ENCODE data around the gene KATNBL1. TPM values are rescaled to one million over a fixed set of nuclear protein-coding genes. Genes with fewer than 3 reads are reported as not detected.

KATNBL1 gene
- total RNA-seq, 1 donor from 2014 or later = 54.6 TPM

- Histone ChIP-seq H3K4me2 (ENCODE audit: low read length) (no peak overlapping the region), H2AFZ (ENCODE audit: low read depth, low read length) (no peak overlapping the region), H3K4me1 (ENCODE audit: insufficient read depth, low read length) (no peaks in the 10 kb centered on the region), H3K9ac (ENCODE audit: low read length) (no peak overlapping the region), H3K27me3 (ENCODE audit: insufficient read depth, low read length) (no peaks in the 10 kb centered on the region), H3K4me3 (ENCODE audit: insufficient read depth, low read depth, low read length) (no peak overlapping the region), H3K79me2 (ENCODE audit: insufficient read depth, low read length) (peaks cover 6% of the 10 kb centered on the region), H4K20me1 (ENCODE audit: insufficient read depth, low read length) (no peaks in the 10 kb centered on the region), H3K27ac (ENCODE audit: low read depth, low read length) (no peak overlapping the region), H3K36me3 (ENCODE audit: insufficient read depth, low read length) (peaks cover 42% of the 10 kb centered on the region), H3K9me3 (ENCODE audit: insufficient read depth, low read depth, low read length) (peaks cover 18% of the 10 kb centered on the region)
- Mint-ChIP-seq H3K4me1 (ENCODE audit: low read depth, unreplicated experiment) (peaks cover 5% of the 10 kb centered on the region), H3K4me3 (ENCODE audit: unreplicated experiment) (no peak overlapping the region), H3K36me3 (ENCODE audit: low read depth, unreplicated experiment) (peaks cover 79% of the 10 kb centered on the region), H3K27me3 (ENCODE audit: low read depth, unreplicated experiment) (no peaks in the 10 kb centered on the region), H3K27ac (ENCODE audit: unreplicated experiment) (no peak overlapping the region), H3K9me3 (ENCODE audit: unreplicated experiment) (peaks cover 36% of the 10 kb centered on the region)
- no peak for FAIRE-seq
- DNase-seq (ENCODE audit: low read depth) = no peak
- no peak for TF ChIP-seq CTCF (IDR thresholded peaks at IDR 0.05; ENCODE audit: insufficient read depth, low read depth, low read length)
- no peak for TF ChIP-seq EZH2 (IDR thresholded peaks at IDR 0.05; ENCODE audit: insufficient read depth, low read length)
These were observed 54.0 kb downstream of the KATNBL1 start for GRCh38 chr15:34155859-34156258.

- H3K4me3 Mint-ChIP-seq (ENCODE audit: unreplicated experiment) = no peak overlapping the region
- FAIRE-seq (no peak), DNase-seq (ENCODE audit: low read depth) (peak; percentile 20)
- H3K27ac ChIP-seq (ENCODE audit: low read depth, low read length) = peak overlapping the region; percentile 4
- H3K4me3 ChIP-seq (ENCODE audit: insufficient read depth, low read depth, low read length) = no peak overlapping the region
- no peak overlapping the region for H3K9ac ChIP-seq (ENCODE audit: low read length)
- peaks cover 5% of the 10 kb centered on the region for H3K4me1 Mint-ChIP-seq (ENCODE audit: low read depth, unreplicated experiment)
- TF ChIP-seq EZH2 (IDR thresholded peaks at IDR 0.05; ENCODE audit: insufficient read depth, low read length) = no peak
- TF ChIP-seq CTCF (IDR thresholded peaks at IDR 0.05; ENCODE audit: insufficient read depth, low read depth, low read length) = no peak
- peaks cover 27% of the 10 kb centered on the region for H3K9me3 Mint-ChIP-seq (ENCODE audit: unreplicated experiment)
- peaks cover 2% of the 10 kb centered on the region for H3K79me2 ChIP-seq (ENCODE audit: insufficient read depth, low read length)
- no peaks in the 10 kb centered on the region for H3K4me1 ChIP-seq (ENCODE audit: insufficient read depth, low read length)
- peak overlapping the region; percentile 88 for H3K27ac Mint-ChIP-seq (ENCODE audit: unreplicated experiment)
- no peaks in the 10 kb centered on the region for H3K27me3 ChIP-seq (ENCODE audit: insufficient read depth, low read length)
- no peak overlapping the region for H2AFZ ChIP-seq (ENCODE audit: low read depth, low read length)
- no peaks in the 10 kb centered on the region for H4K20me1 ChIP-seq (ENCODE audit: insufficient read depth, low read length)
- no peak overlapping the region for H3K4me2 ChIP-seq (ENCODE audit: low read length)
- H3K36me3 ChIP-seq (ENCODE audit: insufficient read depth, low read length) = peaks cover 40% of the 10 kb centered on the region
- H3K36me3 Mint-ChIP-seq (ENCODE audit: low read depth, unreplicated experiment) = peaks cover 79% of the 10 kb centered on the region
- H3K27me3 Mint-ChIP-seq (ENCODE audit: low read depth, unreplicated experiment) = no peaks in the 10 kb centered on the region
- H3K9me3 ChIP-seq (ENCODE audit: insufficient read depth, low read depth, low read length) = peaks cover 15% of the 10 kb centered on the region
These were observed 55.1 kb downstream of the KATNBL1 start for GRCh38 chr15:34154725-34155204.

GRCh38 chr15:34147371-34148140 lies 62.3 kb downstream of the KATNBL1 start:
- peaks cover 30% of the 10 kb centered on the region for H3K36me3 Mint-ChIP-seq (ENCODE audit: low read depth, unreplicated experiment)
- H3K27me3 Mint-ChIP-seq (ENCODE audit: low read depth, unreplicated experiment) = no peaks in the 10 kb centered on the region
- Histone ChIP-seq H3K36me3 (ENCODE audit: insufficient read depth, low read length) (peaks cover 30% of the 10 kb centered on the region), H4K20me1 (ENCODE audit: insufficient read depth, low read length) (no peaks in the 10 kb centered on the region), H3K27ac (ENCODE audit: low read depth, low read length) (peak overlapping the region; percentile 6), H3K27me3 (ENCODE audit: insufficient read depth, low read length) (no peaks in the 10 kb centered on the region), H3K9me3 (ENCODE audit: insufficient read depth, low read depth, low read length) (no peaks in the 10 kb centered on the region), H3K4me2 (ENCODE audit: low read length) (peak overlapping the region; percentile 40), H3K4me1 (ENCODE audit: insufficient read depth, low read length) (peaks cover 5% of the 10 kb centered on the region), H2AFZ (ENCODE audit: low read depth, low read length) (no peak overlapping the region), H3K9ac (ENCODE audit: low read length) (no peak overlapping the region), H3K4me3 (ENCODE audit: insufficient read depth, low read depth, low read length) (no peak overlapping the region), H3K79me2 (ENCODE audit: insufficient read depth, low read length) (no peaks in the 10 kb centered on the region)
- no peak overlapping the region for H3K4me3 Mint-ChIP-seq (ENCODE audit: unreplicated experiment)
- H3K9me3 Mint-ChIP-seq (ENCODE audit: unreplicated experiment) = no peaks in the 10 kb centered on the region
- H3K4me1 Mint-ChIP-seq (ENCODE audit: low read depth, unreplicated experiment) = peaks cover 3% of the 10 kb centered on the region
- no peak for TF ChIP-seq CTCF (IDR thresholded peaks at IDR 0.05; ENCODE audit: insufficient read depth, low read depth, low read length)
- no peak for TF ChIP-seq EZH2 (IDR thresholded peaks at IDR 0.05; ENCODE audit: insufficient read depth, low read length)
- peak overlapping the region; percentile 29 for H3K27ac Mint-ChIP-seq (ENCODE audit: unreplicated experiment)
- DNase-seq (ENCODE audit: low read depth) = peak; percentile 64
- FAIRE-seq = no peak

All from astrocyte (in vitro differentiated cells and primary cell).